GM13977 (cell line): ENCODE results near the gene NATD1.

Experiments
- DNase-seq: peaks from one replicate; pipeline ENCODE4 v3.0.0; 2012; ENCODE audit warnings: low spot score
- in situ Hi-C: fragments of 300-500 bp; cut with MboI; formaldehyde crosslinking; loops from one replicate; pipeline ENCODE4 v1.12.0; 2022; ENCODE audit warnings: low sequenced_read_pairs, low pct_unique_long_range_greater_than_20kb, mixed read lengths, inconsistent platforms; ENCODE audit not compliant: unreplicated experiment
- TF ChIP-seq, protein P1 (sequence below): IDR thresholded peaks from 2 replicates; pipeline ENCODE4 v1.5.1; 2012; ENCODE audit warnings: mild to moderate bottlenecking, control low read depth; ENCODE audit not compliant: insufficient read depth; ENCODE audit errors: extremely low read depth, missing control alignments

Gene NATD1

DNA sequence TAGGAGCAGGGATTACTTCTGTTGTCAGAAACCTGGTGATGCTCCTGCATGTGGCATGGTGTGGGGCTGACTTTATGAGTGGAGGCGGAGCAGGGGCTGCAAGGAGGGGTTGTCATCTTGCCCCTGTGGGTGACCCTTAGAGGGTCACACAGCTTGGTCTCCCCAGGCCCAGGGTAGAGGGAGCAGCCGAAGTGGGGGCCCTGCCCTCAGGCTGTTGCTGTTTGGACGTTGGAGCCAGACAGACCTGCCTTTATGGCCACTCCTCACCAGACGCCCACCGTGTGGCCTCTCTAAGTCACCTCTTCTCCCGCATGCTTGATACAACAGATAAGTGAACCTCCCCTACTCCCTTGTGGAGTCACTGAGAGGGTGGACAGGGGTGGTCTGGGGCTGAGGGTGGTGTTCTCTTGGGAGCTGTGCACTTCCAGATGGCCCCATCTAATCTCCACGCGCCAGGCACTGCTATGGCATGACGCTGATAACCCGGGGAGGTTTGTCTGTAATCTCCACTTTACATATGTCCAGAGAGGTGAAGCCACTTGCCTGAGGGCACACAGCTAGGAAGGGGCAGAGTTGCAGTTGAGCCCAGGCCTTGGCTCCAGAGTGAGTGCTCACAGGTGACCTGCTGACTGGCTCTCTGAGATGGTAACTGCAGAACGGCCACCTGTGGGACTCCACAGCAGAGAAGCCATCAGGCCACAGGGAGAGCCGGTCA, 41.3 kb upstream of the NATD1 start:
- in situ Hi-C loops: loop anchor here (25.0 kb wide), 1 partner anchor 218 kb away; no protein-coding TSS in a partner anchor
- TF ChIP-seq, protein P1, sequence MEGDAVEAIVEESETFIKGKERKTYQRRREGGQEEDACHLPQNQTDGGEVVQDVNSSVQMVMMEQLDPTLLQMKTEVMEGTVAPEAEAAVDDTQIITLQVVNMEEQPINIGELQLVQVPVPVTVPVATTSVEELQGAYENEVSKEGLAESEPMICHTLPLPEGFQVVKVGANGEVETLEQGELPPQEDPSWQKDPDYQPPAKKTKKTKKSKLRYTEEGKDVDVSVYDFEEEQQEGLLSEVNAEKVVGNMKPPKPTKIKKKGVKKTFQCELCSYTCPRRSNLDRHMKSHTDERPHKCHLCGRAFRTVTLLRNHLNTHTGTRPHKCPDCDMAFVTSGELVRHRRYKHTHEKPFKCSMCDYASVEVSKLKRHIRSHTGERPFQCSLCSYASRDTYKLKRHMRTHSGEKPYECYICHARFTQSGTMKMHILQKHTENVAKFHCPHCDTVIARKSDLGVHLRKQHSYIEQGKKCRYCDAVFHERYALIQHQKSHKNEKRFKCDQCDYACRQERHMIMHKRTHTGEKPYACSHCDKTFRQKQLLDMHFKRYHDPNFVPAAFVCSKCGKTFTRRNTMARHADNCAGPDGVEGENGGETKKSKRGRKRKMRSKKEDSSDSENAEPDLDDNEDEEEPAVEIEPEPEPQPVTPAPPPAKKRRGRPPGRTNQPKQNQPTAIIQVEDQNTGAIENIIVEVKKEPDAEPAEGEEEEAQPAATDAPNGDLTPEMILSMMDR: no peak
- no peak for DNase-seq

DNA sequence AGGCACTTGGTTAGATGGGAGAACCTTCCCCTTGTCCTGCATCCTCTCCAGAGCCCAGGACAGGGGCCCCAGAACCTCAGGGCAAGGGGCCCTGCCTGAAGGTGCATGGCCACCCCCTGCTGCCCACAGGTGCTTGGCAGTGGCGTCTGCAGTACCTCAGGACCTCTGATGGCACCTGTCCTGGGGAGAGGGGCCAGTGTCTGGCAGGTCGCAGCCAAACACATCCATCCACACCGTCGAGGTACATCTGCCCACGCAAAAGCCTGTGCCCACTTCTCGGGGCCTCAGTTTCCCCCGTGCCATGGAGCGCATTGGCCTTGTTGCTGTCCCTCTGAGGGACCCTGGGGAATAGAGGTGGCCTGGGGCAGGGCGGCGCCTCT, 40.6 kb upstream of the NATD1 start:
- DNase-seq: no peak
- in situ Hi-C loops: loop anchor here (25.0 kb wide), 1 partner anchor 218 kb away; no protein-coding TSS in a partner anchor
- TF ChIP-seq, protein P1: no peak

DNA sequence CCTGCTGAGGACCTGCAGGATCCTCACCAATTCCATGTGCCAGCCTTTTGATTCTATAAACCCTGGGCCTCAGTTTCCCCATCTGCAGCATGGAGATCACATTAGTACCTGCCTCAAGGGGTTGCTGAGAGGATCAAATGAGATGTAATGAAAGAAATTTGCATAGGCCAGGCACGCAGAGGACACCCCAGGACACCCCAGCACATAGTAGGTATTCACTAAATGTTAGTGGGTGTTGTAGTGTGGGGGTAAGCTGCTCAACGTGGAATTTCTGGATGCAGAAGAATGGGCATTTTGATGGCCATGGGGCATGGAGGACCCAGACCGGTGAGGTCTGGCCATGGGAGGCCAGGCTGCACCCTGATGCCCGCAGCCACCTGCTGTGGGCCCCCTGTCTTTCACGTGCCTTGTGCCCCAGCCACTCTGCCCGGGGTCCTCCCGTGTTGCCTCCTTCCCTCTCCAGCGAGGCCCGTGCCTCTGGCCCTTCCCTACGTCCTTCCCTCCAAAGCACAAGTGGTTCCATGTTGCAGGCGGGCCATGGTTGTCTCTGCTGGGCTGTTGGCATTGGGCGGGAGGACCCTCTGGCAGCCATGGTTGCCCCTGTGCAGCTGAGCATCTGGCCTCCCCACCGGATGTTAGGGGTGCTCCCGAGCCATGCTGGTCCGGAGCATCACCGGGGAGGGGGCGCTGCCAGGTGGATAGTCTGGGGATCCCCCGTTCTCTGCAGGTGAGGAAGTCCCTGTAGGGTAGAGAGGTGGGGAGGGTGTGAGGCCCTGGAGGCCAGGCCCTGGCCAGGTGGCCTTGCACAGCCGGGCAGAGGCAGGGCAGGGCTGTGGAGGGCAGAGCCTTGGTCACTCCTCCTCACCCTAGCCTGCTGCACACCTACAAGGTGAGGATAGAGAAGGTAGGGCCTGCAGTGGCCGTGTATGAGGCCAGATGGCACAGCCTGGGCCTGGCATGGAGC, 39.9 kb upstream of the NATD1 start:
- in situ Hi-C loops: loop anchor here (25.0 kb wide), 1 partner anchor 219 kb away; no protein-coding TSS in a partner anchor

DNA sequence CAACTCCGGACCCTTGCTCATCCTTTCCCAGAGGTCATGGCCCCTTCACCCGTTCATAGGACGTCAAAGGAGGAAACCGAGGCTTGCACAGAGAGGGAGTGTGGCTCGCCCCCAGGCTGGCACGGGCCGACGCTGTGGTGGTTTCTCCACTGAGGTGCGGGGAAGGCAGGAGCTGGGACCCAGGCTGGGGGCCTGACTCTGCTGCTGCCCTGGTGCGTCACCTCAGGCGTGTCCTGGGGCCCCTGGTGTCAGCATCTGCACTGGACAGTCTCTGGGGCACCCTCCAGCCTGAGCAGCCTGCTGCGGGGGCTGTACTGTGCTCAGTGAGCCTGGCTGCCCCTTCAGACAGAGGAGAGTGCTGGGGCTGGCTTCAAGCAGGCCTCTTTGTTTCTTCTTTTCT, 38.7 kb upstream of the NATD1 start:
- TF ChIP-seq, protein P1: no peak

More for the DNA sequence above, 39.9 kb upstream of the NATD1 start:
- TF ChIP-seq, protein P1: no peak
- DNase-seq: no peak

DNA sequence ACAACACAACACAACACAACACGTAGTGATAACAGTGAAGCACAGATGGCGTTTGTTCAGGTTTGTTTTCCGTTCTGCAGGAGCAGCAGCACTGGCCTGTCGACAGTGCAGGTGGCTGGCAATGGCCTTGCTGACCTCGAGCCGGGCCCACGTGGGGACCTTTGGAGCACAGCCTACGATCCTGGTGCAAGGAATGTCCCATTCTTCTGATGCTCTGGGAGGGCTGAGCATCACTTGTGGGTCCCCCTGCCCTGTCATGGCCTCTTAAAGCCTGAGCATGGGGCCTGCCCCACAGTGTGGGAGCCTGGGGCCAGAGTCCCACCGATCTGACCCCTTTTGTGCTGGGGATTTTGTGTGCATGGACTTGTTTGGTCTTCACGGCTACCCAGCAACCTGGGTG, 38.1 kb upstream of the NATD1 start:
- no peak for DNase-seq
- TF ChIP-seq, protein P1: no peak
- in situ Hi-C loops: loop anchor here (25.0 kb wide), 1 partner anchor 221 kb away; no protein-coding TSS in a partner anchor

More for the DNA sequence above, 38.7 kb upstream of the NATD1 start:
- no peak for DNase-seq
- in situ Hi-C loops: loop anchor here (25.0 kb wide), 1 partner anchor 220 kb away; no protein-coding TSS in a partner anchor

DNA sequence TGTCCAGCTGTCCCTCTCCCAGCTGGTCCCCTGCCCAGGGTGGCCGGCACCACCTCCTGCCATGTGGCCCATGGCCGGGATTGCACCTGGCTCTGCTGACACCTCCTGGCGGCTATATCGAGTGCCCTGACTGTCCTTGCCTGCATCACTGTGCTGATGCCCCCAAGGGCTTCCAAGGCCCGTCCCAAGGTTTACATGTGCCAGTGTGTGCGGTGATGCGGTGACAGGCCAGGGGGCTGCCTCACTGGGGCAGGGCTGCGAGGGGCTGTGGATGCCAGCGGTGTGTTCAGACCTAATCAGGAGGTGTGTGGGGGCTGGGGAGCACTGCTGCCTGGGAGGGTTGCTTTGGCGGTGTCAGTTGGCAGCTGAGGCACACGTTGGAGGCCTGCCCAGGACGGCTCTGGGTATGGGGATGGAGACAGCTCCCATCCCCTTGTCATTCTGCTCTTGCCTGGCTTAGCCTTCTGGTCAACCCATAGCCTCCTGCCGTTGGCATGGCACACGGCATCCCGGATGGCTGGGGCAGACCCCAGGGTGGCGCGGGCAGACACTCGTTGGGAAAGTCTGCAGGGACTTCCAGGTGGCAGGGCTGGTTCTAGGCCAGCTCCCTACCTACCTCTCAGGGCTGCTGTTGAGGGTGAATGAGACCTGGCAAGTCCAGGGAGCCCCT, 36.8 kb upstream of the NATD1 start:
- in situ Hi-C loops: loop anchor here (25.0 kb wide), 1 partner anchor 222 kb away; no protein-coding TSS in a partner anchor
- TF ChIP-seq, protein P1: no peak
- no peak for DNase-seq
